T-cell (primary cell): ENCODE data around the gene PCDHGC4. TPM values are rescaled to one million over a fixed set of nuclear protein-coding genes. Genes with fewer than 3 reads are reported as not detected.
A peak's percentile ranks its signal among the peaks of the same experiment; 100 is the strongest.

Source experiments
- ATAC-seq, 4 experiments: fragments of 200-7000 bp in 3 of 4; fragments of 150-1000 bp in 1 of 4; cut with Tn5 transposase; replicated peaks in 1 of 4; 1 replicate in 3 of 4; 2 replicates in 1 of 4; pipeline ENCODE4 v1.10.0; 2021; ENCODE audit warnings: moderate library complexity in 3 of 4, mild to moderate bottlenecking in 2 of 4, moderate number of reproducible peaks in 1 of 4
- CTCF ChIA-PET, 2 donors: fragments of 300-600 bp; sonication (Branson Sonifier 250); formaldehyde crosslinking; loops; one replicate each; lab custom pipeline; 2022; ENCODE audit warnings: antibody characterized with exemption in 2 of 2; lab: Charles Lee
- POLR2A ChIA-PET, 2 donors: fragments of 300-600 bp; sonication (Branson Sonifier 250); formaldehyde crosslinking; loops; one replicate each; lab custom pipeline; 2022; ENCODE audit warnings: antibody characterized with exemption in 2 of 2; lab: Charles Lee
- DNase-seq, 35 experiments: peaks; one replicate each; pipeline versions ENCODE4 v3.0.0 to v3.0.0-alpha.2; 2013 to 2023
- H3K27ac ChIP-seq: one replicate; pipeline ENCODE4 v1.5.1; 2013; ENCODE audit warnings: low read length
- H3K27me3 ChIP-seq, 2 experiments: replicated peaks in 1 of 2; 1 replicate in 1 of 2; 2 replicates in 1 of 2; pipeline versions ENCODE4 v1.6.1 to v1.7.0; 2013; ENCODE audit warnings: low read length in 1 of 2, mixed read lengths in 1 of 2; ENCODE audit not compliant: control insufficient read depth in 2 of 2, insufficient read depth in 2 of 2; ENCODE audit errors: extremely low read depth in 1 of 2
- H3K36me3 ChIP-seq, 2 donors: 1 replicate in 1 of 2; 2 replicates in 1 of 2; pipeline versions ENCODE4 v1.6.1 to v1.7.0; 2013; ENCODE audit warnings: low read length in 1 of 2; ENCODE audit not compliant: control insufficient read depth in 2 of 2, insufficient read depth in 1 of 2; ENCODE audit errors: extremely low read depth in 1 of 2
- H3K4me1 ChIP-seq, 2 experiments: 1 replicate in 1 of 2; 2 replicates in 1 of 2; pipeline versions ENCODE4 v1.6.1 to v1.7.0; 2013; ENCODE audit warnings: low read length in 2 of 2, mixed read lengths in 1 of 2; ENCODE audit not compliant: insufficient read depth in 2 of 2, control insufficient read depth in 1 of 2; ENCODE audit errors: extremely low read depth in 1 of 2
- H3K4me3 ChIP-seq, 2 donors: 1 replicate in 1 of 2; 2 replicates in 1 of 2; pipeline versions ENCODE4 v1.5.1 to v1.7.0; 2013; ENCODE audit warnings: mild to moderate bottlenecking in 2 of 2, low read length in 1 of 2, moderate library complexity in 1 of 2; ENCODE audit not compliant: control insufficient read depth in 1 of 2; ENCODE audit errors: extremely low read depth in 1 of 2
- H3K9me3 ChIP-seq: 2 replicates; pipeline ENCODE4 v1.7.0; 2013
- H3K27ac Mint-ChIP-seq, 2 donors: one replicate each; pipeline ENCODE4 v1.8.0; 2020 to 2021; ENCODE audit warnings: mild to moderate bottlenecking in 2 of 2, mixed read lengths in 2 of 2
- H3K27me3 Mint-ChIP-seq, 2 donors: one replicate each; pipeline ENCODE4 v1.8.0; 2021 to 2022; ENCODE audit warnings: mixed read lengths in 2 of 2
- H3K36me3 Mint-ChIP-seq: one replicate; pipeline ENCODE4 v1.8.0; 2021; ENCODE audit warnings: mixed read lengths
- H3K4me1 Mint-ChIP-seq, 3 donors: one replicate each; pipeline ENCODE4 v1.8.0; 2020 to 2022; ENCODE audit warnings: mixed read lengths in 3 of 3, mild to moderate bottlenecking in 1 of 3
- H3K4me3 Mint-ChIP-seq, 3 donors: one replicate each; pipeline ENCODE4 v1.8.0; 2020 to 2022; ENCODE audit warnings: mild to moderate bottlenecking in 3 of 3, mixed read lengths in 3 of 3, moderate library complexity in 3 of 3
- H3K9me3 Mint-ChIP-seq, 3 donors: one replicate each; pipeline ENCODE4 v1.8.0; 2020 to 2022; ENCODE audit warnings: mixed read lengths in 3 of 3
- WGBS: methylation state at CpG from one replicate; pipeline ENCODE4 v1.1.5; 2013; ENCODE audit warnings: missing lambda C conversion rate; ENCODE audit not compliant: insufficient coverage; 5-methylcytosine and 5-hydroxymethylcytosine counted together
- total RNA-seq, 35 experiments: library from RNA in 6 of 35; stranded (reverse) in 6 of 35; fragments of 120-200 nt in 1 of 35; gene quantifications; one replicate each; pipeline versions ENCODE4 v1.2.1 to v1.2.4 and lab custom pipeline; 2013 to 2026

The PCDHGC4 gene
- total RNA-seq, 5 donors from 2014 or later (not counting 1 experiment from before 2014, with no cell fraction given), result 0.18 to 0.51 TPM; not detected in 3

DNA sequence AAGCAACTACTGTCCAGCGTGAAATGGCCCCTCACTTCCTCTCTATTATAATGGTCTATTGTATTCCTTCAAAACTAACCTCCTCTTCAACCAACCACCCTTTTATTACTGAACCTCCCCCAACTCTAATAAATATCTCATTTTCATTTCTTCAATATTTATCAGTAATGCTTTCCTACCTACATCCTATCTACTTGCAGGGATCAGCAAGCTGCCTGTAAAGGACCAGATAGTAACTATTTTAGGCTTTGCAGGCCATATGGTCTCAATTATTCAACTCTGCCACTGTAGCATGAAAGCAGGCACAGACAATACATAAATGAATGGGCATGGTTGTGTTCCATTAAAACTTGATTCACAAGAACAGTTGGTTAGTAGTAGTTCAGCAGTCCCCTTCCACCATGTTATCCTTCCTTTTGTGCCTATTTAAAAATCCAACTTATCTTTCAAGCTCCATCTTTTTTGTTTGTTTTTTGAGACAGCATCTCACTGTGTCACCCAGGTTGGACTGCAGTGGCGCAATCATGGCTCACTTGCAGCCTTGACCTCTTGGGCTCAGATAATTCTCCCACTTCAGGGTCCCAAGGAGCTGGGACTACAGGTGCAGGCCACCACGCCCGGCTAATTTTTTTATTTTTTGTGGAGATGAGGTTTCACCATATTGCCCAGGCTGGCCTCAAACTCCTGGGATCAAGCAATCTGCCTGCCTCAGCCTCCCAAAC lies 49.8 kb downstream of the PCDHGC4 start:
- Mint-ChIP-seq H3K36me3 (peaks cover 27% of the 10 kb centered on the region), H3K27me3 (no peaks in the 10 kb centered on the region), H3K27ac (peak overlapping the region in 1 of 2 donors; percentile 63), H3K9me3 (no peaks in the 10 kb centered on the region), H3K4me3 (no peak overlapping the region), H3K4me1 (peaks cover 8 to 15% (median 12%) of the 10 kb centered on the region in 3 donors)
- ChIA-PET POLR2A (no interaction called here), CTCF (interaction anchor here in 1 of 2 donors (0.7 to 2.8 kb wide), 2 partner anchors 11 to 116 kb away, joined by 8 to 10 read pairs; no protein-coding TSS in a partner anchor)
- no peak overlapping the region for H3K4me3 ChIP-seq
- peaks cover 9 to 57% of the 10 kb centered on the region in 2 donors for H3K36me3 ChIP-seq
- no peak for DNase-seq
- H3K9me3 ChIP-seq, result no peaks in the 10 kb centered on the region
- WGBS, result 100% methylated on average over 2 of the region's 4 CpGs
- no peaks in the 10 kb centered on the region for H3K4me1 ChIP-seq
- no peak overlapping the region for H3K27ac ChIP-seq
- no peak for ATAC-seq
- H3K27me3 ChIP-seq, result no peaks in the 10 kb centered on the region

Other genes with a start within 250 kb of the PCDHGC4 start
- gene PCDHB15, start 239.6 kb upstream of the PCDHGC4 start, total RNA-seq, result under 1 TPM in 2 of 5 donors, not detected in 3; 0.12 to 0.16 TPM
- gene SLC25A2, start 181.0 kb upstream of the PCDHGC4 start, total RNA-seq, result 1 to 10 TPM in 2 of 5 donors, under 1 TPM in 2, not detected in 1; 0.49 to 2.0 (median 0.97) TPM
- 100 to 1,000 TPM in 3 of 5 donors, 10 to 100 TPM in 2; 83.7 to 103 (median 101) TPM for gene TAF7, start 164.2 kb upstream of the PCDHGC4 start, total RNA-seq
- gene PCDHGA1, start 154.5 kb upstream of the PCDHGC4 start, total RNA-seq, result under 1 TPM in 4 of 5 donors, not detected in 1; 0.16 to 0.38 (median 0.31) TPM
- under 1 TPM in 2 of 5 donors, not detected in 3; 0.13 to 0.15 TPM for gene PCDHGA2, start 146.3 kb upstream of the PCDHGC4 start, total RNA-seq
- under 1 TPM in 2 of 5 donors, not detected in 3; 0.09 to 0.20 TPM for gene PCDHGA3, start 141.2 kb upstream of the PCDHGC4 start, total RNA-seq
- under 1 TPM in 2 of 5 donors, not detected in 3; 0.13 to 0.19 TPM for gene PCDHGB1, start 134.9 kb upstream of the PCDHGC4 start, total RNA-seq
- under 1 TPM in 4 of 5 donors, not detected in 1; 0.18 to 0.37 (median 0.28) TPM for gene PCDHGA4, start 130.0 kb upstream of the PCDHGC4 start, total RNA-seq
- under 1 TPM; 0.16 to 0.62 (median 0.47) TPM for gene PCDHGB2, start 125.0 kb upstream of the PCDHGC4 start, total RNA-seq
- under 1 TPM in 3 of 5 donors, not detected in 2; 0.06 to 0.43 (median 0.41) TPM for gene PCDHGA5, start 120.9 kb upstream of the PCDHGC4 start, total RNA-seq
- under 1 TPM; 0.20 to 0.85 (median 0.41) TPM for gene PCDHGB3, start 114.8 kb upstream of the PCDHGC4 start, total RNA-seq
- gene PCDHGA6, start 111.1 kb upstream of the PCDHGC4 start, total RNA-seq, result under 1 TPM; 0.19 to 0.64 (median 0.28) TPM
- under 1 TPM; 0.16 to 0.53 (median 0.21) TPM for gene PCDHGA7, start 102.3 kb upstream of the PCDHGC4 start, total RNA-seq
- gene PCDHGB4, start 97.3 kb upstream of the PCDHGC4 start, total RNA-seq, result under 1 TPM; 0.09 to 0.29 (median 0.19) TPM
- under 1 TPM in 3 of 5 donors, not detected in 2; 0.05 to 0.13 (median 0.09) TPM for gene PCDHGA8, start 92.4 kb upstream of the PCDHGC4 start, total RNA-seq
- gene PCDHGB5, start 87.1 kb upstream of the PCDHGC4 start, total RNA-seq, result under 1 TPM; 0.26 to 0.96 (median 0.39) TPM
- under 1 TPM in 4 of 5 donors, not detected in 1; 0.14 to 0.26 (median 0.19) TPM for gene PCDHGA9, start 82.3 kb upstream of the PCDHGC4 start, total RNA-seq
- gene PCDHGB6, start 77.0 kb upstream of the PCDHGC4 start, total RNA-seq, result under 1 TPM in 4 of 5 donors, not detected in 1; 0.19 to 0.59 (median 0.37) TPM
- under 1 TPM; 0.10 to 0.53 (median 0.32) TPM for gene PCDHGA10, start 72.0 kb upstream of the PCDHGC4 start, total RNA-seq
- under 1 TPM; 0.16 to 0.33 (median 0.22) TPM for gene PCDHGB7, start 67.4 kb upstream of the PCDHGC4 start, total RNA-seq
- under 1 TPM in 4 of 5 donors, not detected in 1; 0.06 to 0.44 (median 0.11) TPM for gene PCDHGA11, start 64.0 kb upstream of the PCDHGC4 start, total RNA-seq
- gene PCDHGA12, start 54.5 kb upstream of the PCDHGC4 start, total RNA-seq, result under 1 TPM in 4 of 5 donors, not detected in 1; 0.09 to 0.53 (median 0.22) TPM
- gene PCDHGC3, start 9.1 kb upstream of the PCDHGC4 start, total RNA-seq, result under 1 TPM in 4 of 5 donors, not detected in 1; 0.12 to 0.30 (median 0.24) TPM
- not detected for gene PCDHGC5, start 4.1 kb downstream of the PCDHGC4 start, total RNA-seq
- gene DIAPH1, start 134.0 kb downstream of the PCDHGC4 start, total RNA-seq, result 100 to 1,000 TPM; 190 to 271 (median 211) TPM
- gene HDAC3, start 151.8 kb downstream of the PCDHGC4 start, total RNA-seq, result 10 to 100 TPM; 68.5 to 78.5 (median 73.8) TPM
- 10 to 100 TPM; 15.3 to 30.7 (median 26.0) TPM for gene RELL2, start 152.0 kb downstream of the PCDHGC4 start, total RNA-seq
- 100 to 1,000 TPM in 3 of 5 donors, 10 to 100 TPM in 2; 68.5 to 103 (median 101) TPM for gene FCHSD1, start 166.4 kb downstream of the PCDHGC4 start, total RNA-seq
- gene ARAP3, start 197.2 kb downstream of the PCDHGC4 start, total RNA-seq, result 10 to 100 TPM in 3 of 5 donors, 1 to 10 TPM in 2; 1.2 to 25.6 (median 20.5) TPM